ENCODE measurements around the gene RBM12. TPM values are rescaled to one million over a fixed set of nuclear protein-coding genes. Genes with fewer than 3 reads are reported as not detected.

RBM12 gene
- total and polyA plus RNA-seq, 9 donors, result 20.4 to 130 (median 100) TPM

GRCh38 chr20:35604449-35604747, 60.3 kb downstream of the RBM12 start:
- TF ChIP-seq POLR2A (IDR thresholded peaks at IDR 0.05) (no peak), EP300 (IDR thresholded peaks at IDR 0.05) (no peak)
- TF ChIP-seq, protein P1, sequence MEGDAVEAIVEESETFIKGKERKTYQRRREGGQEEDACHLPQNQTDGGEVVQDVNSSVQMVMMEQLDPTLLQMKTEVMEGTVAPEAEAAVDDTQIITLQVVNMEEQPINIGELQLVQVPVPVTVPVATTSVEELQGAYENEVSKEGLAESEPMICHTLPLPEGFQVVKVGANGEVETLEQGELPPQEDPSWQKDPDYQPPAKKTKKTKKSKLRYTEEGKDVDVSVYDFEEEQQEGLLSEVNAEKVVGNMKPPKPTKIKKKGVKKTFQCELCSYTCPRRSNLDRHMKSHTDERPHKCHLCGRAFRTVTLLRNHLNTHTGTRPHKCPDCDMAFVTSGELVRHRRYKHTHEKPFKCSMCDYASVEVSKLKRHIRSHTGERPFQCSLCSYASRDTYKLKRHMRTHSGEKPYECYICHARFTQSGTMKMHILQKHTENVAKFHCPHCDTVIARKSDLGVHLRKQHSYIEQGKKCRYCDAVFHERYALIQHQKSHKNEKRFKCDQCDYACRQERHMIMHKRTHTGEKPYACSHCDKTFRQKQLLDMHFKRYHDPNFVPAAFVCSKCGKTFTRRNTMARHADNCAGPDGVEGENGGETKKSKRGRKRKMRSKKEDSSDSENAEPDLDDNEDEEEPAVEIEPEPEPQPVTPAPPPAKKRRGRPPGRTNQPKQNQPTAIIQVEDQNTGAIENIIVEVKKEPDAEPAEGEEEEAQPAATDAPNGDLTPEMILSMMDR (IDR thresholded peaks at IDR 0.05), result no peak
- DNase-seq, result no peak
- H3K9me3 ChIP-seq, result no peaks in the 10 kb centered on the region
- no peak overlapping the region for H3K27ac ChIP-seq
- intact Hi-C loops (cut with DNase I), result loop anchor here in 1 of 4 donors (10.0 kb wide), 2 partner anchors 90 to 280 kb away; partner anchors contain the start of genes NFS1 and ROMO1
- H3K4me3 ChIP-seq, result no peak overlapping the region
- no peaks in the 10 kb centered on the region for H3K36me3 ChIP-seq
- peaks cover 6% of the 10 kb centered on the region for H3K4me1 ChIP-seq (ENCODE audit: insufficient read depth)
- no peaks in the 10 kb centered on the region for H3K27me3 ChIP-seq
- WGBS, 3 donors, result 56 to 65% (median 63%) methylated on average over 4 of the region's 4 CpGs

DNA sequence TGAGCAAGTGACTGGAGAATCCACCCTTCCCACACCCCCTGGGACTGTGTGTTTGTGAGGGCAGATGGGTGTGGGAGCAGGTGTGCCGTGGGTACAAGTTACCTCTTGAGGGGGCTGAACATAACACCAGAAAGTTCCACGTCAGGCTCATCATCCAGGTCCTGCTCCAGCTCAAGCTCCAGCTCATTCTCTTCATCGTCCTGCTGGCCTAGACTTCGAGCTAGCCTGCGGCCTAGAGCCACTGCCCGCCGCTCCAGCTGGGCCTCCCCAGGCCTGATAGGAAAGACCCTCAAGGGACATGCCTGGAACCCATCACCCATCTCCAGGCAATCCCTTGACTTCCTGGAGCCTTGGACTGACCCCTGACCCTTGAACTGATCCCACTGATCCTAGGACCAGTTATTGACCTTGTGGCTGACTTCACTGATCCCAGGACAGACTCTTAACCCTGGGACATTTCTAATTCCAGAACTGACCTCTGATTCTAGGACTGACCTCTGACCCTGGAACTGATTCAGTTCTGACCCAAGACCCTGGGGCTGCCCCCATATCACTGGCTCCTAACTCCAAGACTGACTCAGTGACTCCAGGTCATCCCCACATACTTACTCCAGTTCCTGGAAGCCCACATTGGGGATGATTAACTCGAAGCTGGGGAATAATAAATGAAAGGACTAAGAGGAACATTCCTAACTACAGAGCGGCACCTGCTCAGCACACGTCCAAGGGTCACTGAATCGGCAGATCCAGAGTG, 60.8 kb downstream of the RBM12 start:
- no peak for DNase-seq
- H3K9me3 ChIP-seq, result no peaks in the 10 kb centered on the region
- H3K4me3 ChIP-seq, result no peak overlapping the region
- TF ChIP-seq, protein P1 (IDR thresholded peaks at IDR 0.05), result no peak
- TF ChIP-seq POLR2A (IDR thresholded peaks at IDR 0.05) (no peak), EP300 (IDR thresholded peaks at IDR 0.05) (no peak)
- WGBS, 3 donors, result 90 to 93% (median 90%) methylated on average over 11 of the region's 11 CpGs
- H3K36me3 ChIP-seq, result no peaks in the 10 kb centered on the region
- intact Hi-C loops (cut with DNase I), result loop anchor here in 1 of 4 donors (10.0 kb wide), 2 partner anchors 91 to 281 kb away; partner anchors contain the start of genes NFS1 and ROMO1
- H3K27ac ChIP-seq, result no peak overlapping the region
- H3K4me1 ChIP-seq (ENCODE audit: insufficient read depth), result peaks cover 6% of the 10 kb centered on the region
- no peaks in the 10 kb centered on the region for H3K27me3 ChIP-seq

DNA sequence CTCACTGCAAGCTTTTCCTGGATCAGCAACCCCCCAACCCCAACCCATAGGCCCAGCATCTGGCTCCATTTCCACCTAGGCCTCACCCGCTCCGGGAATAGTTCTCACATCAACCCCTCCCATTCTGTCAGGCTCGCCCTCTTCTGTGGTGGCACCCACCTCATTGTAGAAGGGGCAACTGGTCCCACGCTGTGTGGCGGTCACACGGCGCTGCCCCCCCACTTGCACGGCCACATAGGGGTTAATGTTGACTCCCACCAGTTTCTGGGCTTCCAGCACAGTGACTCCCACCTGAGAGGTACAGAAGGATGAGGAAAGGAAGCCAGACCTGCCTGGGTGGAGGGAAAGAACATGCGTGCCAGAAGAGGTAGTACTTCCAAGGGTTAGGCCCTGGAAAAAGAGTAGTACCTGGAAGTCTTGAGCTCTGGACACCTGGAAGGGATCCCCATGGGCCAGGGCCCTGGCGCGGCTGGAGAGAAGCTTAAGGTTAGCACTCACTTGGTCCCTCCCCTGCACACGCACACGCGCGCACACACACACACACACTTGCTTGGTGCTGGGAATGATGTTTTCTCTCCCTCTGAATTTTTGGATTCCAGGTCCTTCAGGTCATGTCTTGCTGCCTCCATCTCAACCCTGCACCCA, 61.7 kb downstream of the RBM12 start:
- H3K4me3 ChIP-seq, result no peak overlapping the region
- WGBS, 3 donors, result 91 to 93% (median 91%) methylated on average over 15 of the region's 15 CpGs
- no peak overlapping the region for H3K27ac ChIP-seq
- H3K36me3 ChIP-seq, result no peaks in the 10 kb centered on the region
- H3K9me3 ChIP-seq, result no peaks in the 10 kb centered on the region
- TF ChIP-seq EP300 (IDR thresholded peaks at IDR 0.05) (no peak), POLR2A (IDR thresholded peaks at IDR 0.05) (no peak)
- TF ChIP-seq, protein P1 (IDR thresholded peaks at IDR 0.05), result no peak
- DNase-seq, result no peak
- peaks cover 6% of the 10 kb centered on the region for H3K4me1 ChIP-seq (ENCODE audit: insufficient read depth)
- intact Hi-C loops (cut with DNase I), result loop anchor here in 1 of 4 donors (10.0 kb wide), 2 partner anchors 92 to 282 kb away; partner anchors contain the start of genes NFS1 and ROMO1
- H3K27me3 ChIP-seq, result no peaks in the 10 kb centered on the region

DNA sequence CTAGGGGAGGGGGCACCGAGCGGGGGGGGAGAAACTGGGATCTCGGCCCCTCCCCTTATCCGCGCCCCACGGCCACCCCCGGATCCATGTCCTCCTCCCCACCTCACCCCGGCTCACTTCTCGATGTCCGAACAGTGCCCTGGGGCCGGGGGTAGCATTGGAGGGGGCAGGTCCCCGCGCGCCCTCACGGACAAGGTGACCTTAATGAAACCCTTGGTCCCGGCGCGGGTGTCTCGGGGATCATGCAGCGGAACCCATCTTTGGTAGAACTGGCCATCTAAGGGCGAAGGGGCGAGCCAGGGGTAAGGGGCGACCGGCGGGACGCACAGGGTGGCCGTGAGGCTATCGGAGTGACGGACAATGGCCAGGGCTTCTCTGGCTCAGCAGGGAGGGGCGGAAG, 62.7 kb downstream of the RBM12 start:
- H3K4me1 ChIP-seq (ENCODE audit: insufficient read depth), result peaks cover 6% of the 10 kb centered on the region
- WGBS, 3 donors, result 24 to 30% (median 29%) methylated on average over 26 to 30 of the region's 30 CpGs
- TF ChIP-seq EP300 (IDR thresholded peaks at IDR 0.05) (no peak), POLR2A (IDR thresholded peaks at IDR 0.05) (no peak)
- TF ChIP-seq, protein P1 (IDR thresholded peaks at IDR 0.05), result no peak
- no peak overlapping the region for H3K27ac ChIP-seq
- no peaks in the 10 kb centered on the region for H3K27me3 ChIP-seq
- no peaks in the 10 kb centered on the region for H3K36me3 ChIP-seq
- intact Hi-C loops (cut with DNase I), result loop anchor here in 1 of 4 donors (10.0 kb wide), 2 partner anchors 93 to 283 kb away; partner anchors contain the start of genes NFS1 and ROMO1
- DNase-seq, result peak in 1 of 5 donors; percentile 41
- peak overlapping the region; percentile 38 for H3K4me3 ChIP-seq
- H3K9me3 ChIP-seq, result no peaks in the 10 kb centered on the region
